Activated naive CD4-positive, alpha-beta T cell treated with anti-CD3 and anti-CD28 coated beads, Interleukin-2, amount 50 U/mL, for 72 hours (primary cell): Measurements from ENCODE around the gene PYGB. TPM values are rescaled to one million over a fixed set of nuclear protein-coding genes. Genes with fewer than 3 reads are reported as not detected.
"Not testable (repeated sequence)": the region's sequence is repeated elsewhere in the genome, so short reads cannot be mapped to it uniquely, and the experiment has no call there.

ENCODE experiments used
- ATAC-seq, 2 donors: fragments of 150-1000 bp; cut with Tn5 transposase; 2 replicates each; pipeline ENCODE4 v1.10.0; 2021; ENCODE audit warnings: mild to moderate bottlenecking in 2 of 2, moderate library complexity in 2 of 2
- DNase-seq, 2 donors: peaks; one replicate each; pipeline ENCODE4 v3.0.0; 2021 to 2022; ENCODE audit warnings: low spot score in 2 of 2
- H3K27ac Mint-ChIP-seq, 2 donors: one replicate each; pipeline ENCODE4 v1.8.0; 2022; ENCODE audit warnings: mild to moderate bottlenecking in 2 of 2, mixed read lengths in 2 of 2
- H3K36me3 Mint-ChIP-seq, 2 donors: one replicate each; pipeline ENCODE4 v1.8.0; 2022; ENCODE audit warnings: mixed read lengths in 2 of 2
- H3K9me3 Mint-ChIP-seq, 2 donors: one replicate each; pipeline ENCODE4 v1.8.0; 2022; ENCODE audit warnings: mixed read lengths in 2 of 2
- total RNA-seq, 2 donors: library from RNA; stranded (reverse); gene quantifications; one replicate each; pipeline ENCODE4 v1.2.3, GENCODE V29; 2022

PYGB gene
- total RNA-seq, 2 donors from 2014 or later, result 19.1 to 30.8 TPM

DNA sequence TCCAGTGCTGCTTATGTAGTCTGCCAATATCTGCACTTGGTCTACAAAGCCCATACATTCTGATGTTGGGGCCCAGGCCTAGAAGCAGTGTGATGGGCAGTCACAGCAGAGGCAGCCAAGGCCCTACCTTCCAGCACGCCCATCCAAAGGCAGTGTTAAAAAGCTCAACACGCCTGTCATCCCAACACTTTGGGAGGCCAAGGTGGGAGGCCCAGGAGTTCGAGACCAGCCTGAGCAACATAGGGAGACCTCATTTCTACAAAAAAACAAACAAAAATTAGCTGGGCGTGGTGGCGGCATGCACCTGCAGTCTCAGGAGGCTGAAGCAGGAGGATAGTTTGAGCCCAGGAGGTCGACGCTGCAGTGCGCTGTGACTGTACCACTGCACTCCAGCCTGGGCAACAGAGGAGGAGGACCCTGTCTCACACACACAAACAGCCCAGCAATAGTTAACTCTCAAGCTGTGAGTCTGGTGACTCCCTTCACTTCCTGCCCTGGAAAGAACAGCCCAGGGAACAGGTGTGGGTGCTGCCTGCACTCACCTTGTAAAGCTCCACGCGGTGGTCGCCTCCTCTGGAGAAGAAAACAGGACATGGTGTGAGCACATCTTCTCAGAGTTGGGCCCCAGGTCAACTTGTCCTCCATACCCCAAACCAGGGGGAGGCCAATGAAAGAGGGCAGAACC, 68.8 kb downstream of the PYGB start:
- H3K36me3 Mint-ChIP-seq, result no peaks in the 10 kb centered on the region
- no peaks in the 10 kb centered on the region for H3K9me3 Mint-ChIP-seq
- DNase-seq (no peak), ATAC-seq (no peak)
- peak overlapping the region in 1 of 2 donors; percentile 44 for H3K27ac Mint-ChIP-seq

GRCh38 chr20:25317351-25318075, 69.6 kb downstream of the PYGB start:
- ATAC-seq (no peak), DNase-seq (no peak)
- peak overlapping the region in 1 of 2 donors; percentile 65 for H3K27ac Mint-ChIP-seq
- H3K9me3 Mint-ChIP-seq, result no peaks in the 10 kb centered on the region
- H3K36me3 Mint-ChIP-seq, result no peaks in the 10 kb centered on the region

- Mint-ChIP-seq H3K27ac (no peak overlapping the region), H3K36me3 (no peaks in the 10 kb centered on the region), H3K9me3 (no peaks in the 10 kb centered on the region)
- no peak for DNase-seq
- ATAC-seq, result no peak
These were observed 70.8 kb downstream of the PYGB start for GRCh38 chr20:25318471-25319240.

- ATAC-seq (no peak), DNase-seq (no peak)
- H3K27ac Mint-ChIP-seq, result peak overlapping the region in 1 of 2 donors; percentile 65
- H3K9me3 Mint-ChIP-seq, result no peaks in the 10 kb centered on the region
- H3K36me3 Mint-ChIP-seq, result no peaks in the 10 kb centered on the region
These were observed 71.6 kb downstream of the PYGB start for GRCh38 chr20:25319241-25320034.

GRCh38 chr20:25320035-25320800, 72.3 kb downstream of the PYGB start:
- Mint-ChIP-seq H3K27ac (peak overlapping the region in 1 of 2 donors; percentile 65), H3K9me3 (no peaks in the 10 kb centered on the region), H3K36me3 (no peaks in the 10 kb centered on the region)
- no peak for DNase-seq
- no peak for ATAC-seq

DNA sequence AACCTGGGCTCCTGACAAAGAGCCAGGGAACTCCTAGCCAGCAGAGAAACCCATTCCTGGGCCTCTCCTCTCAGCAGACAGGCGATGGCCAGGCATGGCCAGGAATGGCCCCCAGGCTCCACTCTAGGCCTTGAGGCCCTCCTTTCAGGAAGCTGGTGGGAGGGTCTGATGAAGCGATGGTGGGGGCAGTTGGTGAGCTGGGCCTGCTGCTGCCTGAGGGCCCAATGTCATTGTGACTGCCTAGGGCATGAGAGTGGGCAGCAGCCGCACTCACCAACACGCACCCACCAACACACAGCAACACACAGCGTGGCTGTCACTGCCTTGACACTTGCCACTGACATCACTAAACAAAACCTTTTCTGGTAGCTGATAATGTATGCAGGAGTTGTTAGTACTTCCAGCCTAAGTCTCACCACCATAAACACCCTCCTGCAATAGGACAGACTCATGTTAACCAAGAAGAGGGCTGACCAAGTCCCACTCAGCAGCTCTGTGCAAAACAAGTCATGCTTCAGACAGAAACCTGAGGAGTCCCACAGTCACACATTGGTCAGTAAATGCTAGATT, 73.5 kb downstream of the PYGB start:
- Mint-ChIP-seq H3K36me3 (no peaks in the 10 kb centered on the region), H3K27ac (peak overlapping the region; percentile 52 to 75), H3K9me3 (no peaks in the 10 kb centered on the region)
- ATAC-seq, result peak in 1 of 2 donors; percentile 60
- DNase-seq, result no peak

- DNase-seq, result no peak
- Mint-ChIP-seq H3K36me3 (no peaks in the 10 kb centered on the region), H3K27ac (peak overlapping the region; percentile 52 to 75), H3K9me3 (no peaks in the 10 kb centered on the region)
- ATAC-seq, result no peak
These were observed 74.1 kb downstream of the PYGB start for GRCh38 chr20:25321991-25322390.

DNA sequence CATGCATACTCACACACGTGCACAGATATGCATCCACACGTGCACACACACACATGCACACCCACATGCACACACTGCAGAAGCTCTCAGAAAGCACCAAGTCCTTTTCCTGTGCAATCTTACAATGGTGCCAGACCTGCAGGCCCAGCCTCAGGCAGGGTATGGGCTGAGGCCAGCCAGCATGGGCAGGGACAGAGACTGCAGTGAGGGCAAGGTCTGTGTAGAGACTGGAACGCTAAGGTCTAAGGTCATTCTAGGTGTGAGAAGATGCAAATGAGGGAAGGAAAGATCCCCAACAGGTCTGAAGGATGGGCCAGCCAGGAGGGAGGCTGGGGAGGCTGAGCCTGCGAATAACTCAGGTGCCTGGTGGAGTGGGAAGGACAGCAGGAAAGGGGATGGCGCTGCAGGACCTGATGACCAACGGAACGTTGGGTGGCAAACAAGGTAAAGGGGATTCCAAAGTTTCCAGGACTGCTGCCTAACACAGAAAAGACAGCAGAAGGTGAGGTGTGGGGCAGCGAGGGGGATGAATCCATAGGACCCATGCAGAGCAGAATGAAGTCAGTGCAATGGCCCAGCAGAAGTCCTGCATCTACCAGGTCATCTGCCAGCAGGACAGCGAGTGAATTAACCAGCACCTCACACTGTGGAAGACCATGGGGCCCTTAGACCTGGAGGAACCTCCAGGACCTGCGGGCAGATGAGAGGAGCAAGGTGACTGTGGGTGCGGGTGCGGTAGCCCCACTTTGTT, 75.8 kb downstream of the PYGB start:
- no peak for DNase-seq

GRCh38 chr20:25324412-25324811, 76.5 kb downstream of the PYGB start:
- Mint-ChIP-seq H3K9me3 (peaks cover 0 to under 1% of the 10 kb centered on the region in 2 donors), H3K36me3 (peaks cover 0 to 1% of the 10 kb centered on the region in 2 donors), H3K27ac (peak overlapping the region in 1 of 2 donors; percentile 53)
- ATAC-seq, result no peak
- DNase-seq, result no peak

More for the DNA sequence above, 75.8 kb downstream of the PYGB start:
- Mint-ChIP-seq H3K9me3 (no peaks in the 10 kb centered on the region), H3K27ac (peak overlapping the region in 1 of 2 donors; percentile 36), H3K36me3 (no peaks in the 10 kb centered on the region)
- no peak for ATAC-seq

- peak overlapping the region; percentile 53 to 61 for H3K27ac Mint-ChIP-seq
- no peak for ATAC-seq
- peaks cover 0 to 5% of the 10 kb centered on the region in 2 donors for H3K36me3 Mint-ChIP-seq
- peaks cover 0 to 4% of the 10 kb centered on the region in 2 donors for H3K9me3 Mint-ChIP-seq
- DNase-seq, result no peak
These were observed 77.2 kb downstream of the PYGB start for GRCh38 chr20:25325073-25325472.

- H3K9me3 Mint-ChIP-seq, result peaks cover 0 to 4% of the 10 kb centered on the region in 2 donors
- peaks cover 0 to 8% of the 10 kb centered on the region in 2 donors for H3K36me3 Mint-ChIP-seq
- ATAC-seq (no peak), DNase-seq (no peak)
- no peak overlapping the region for H3K27ac Mint-ChIP-seq
These were observed 78.1 kb downstream of the PYGB start for GRCh38 chr20:25325997-25326396.

- Mint-ChIP-seq H3K27ac (no peak overlapping the region), H3K9me3 (peaks cover 0 to 4% of the 10 kb centered on the region in 2 donors), H3K36me3 (peaks cover 0 to 9% of the 10 kb centered on the region in 2 donors)
- ATAC-seq (no peak), DNase-seq (no peak)
These were observed 79.8 kb downstream of the PYGB start for GRCh38 chr20:25327521-25328235.

- peak overlapping the region in 1 of 2 donors; percentile 24 for H3K27ac Mint-ChIP-seq
- DNase-seq (no peak), ATAC-seq (no peak)
- peaks cover 0 to 9% of the 10 kb centered on the region in 2 donors for H3K36me3 Mint-ChIP-seq
- H3K9me3 Mint-ChIP-seq, result peaks cover 0 to 4% of the 10 kb centered on the region in 2 donors
These were observed 81.1 kb downstream of the PYGB start for GRCh38 chr20:25328954-25329498.

DNA sequence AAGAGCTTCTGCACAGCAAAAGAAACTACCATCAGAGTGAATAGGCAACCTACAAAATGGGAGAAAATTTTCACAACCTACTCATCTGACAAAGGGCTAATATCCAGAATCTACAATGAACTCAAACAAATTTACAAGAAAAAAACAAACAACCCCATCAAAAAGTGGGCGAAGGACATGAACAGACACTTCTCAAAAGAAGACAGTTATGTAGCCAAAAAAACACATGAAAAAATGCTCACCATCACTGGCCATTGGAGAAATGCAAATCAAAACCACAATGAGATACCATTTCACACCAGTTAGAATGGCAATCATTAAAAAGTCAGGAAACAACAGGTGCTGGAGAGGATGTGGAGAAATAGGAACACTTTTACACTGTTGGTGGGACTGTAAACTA, 87.1 kb downstream of the PYGB start:
- not testable (repeated sequence) for H3K36me3 Mint-ChIP-seq, DNase-seq, H3K9me3 Mint-ChIP-seq, ATAC-seq, H3K27ac Mint-ChIP-seq
